SU-DHL-6 (cell line): Measurements from ENCODE around the gene DTHD1.

Experiments used
- H2AFZ ChIP-seq: fragments of 200-600 bp; sonication (generic); 2 replicates; pipeline ENCODE4 v1.6.1; 2014; ENCODE audit warnings: low read depth, mild to moderate bottlenecking, moderate library complexity, mixed read lengths, antibody characterized with exemption, low read length; ENCODE audit not compliant: severe bottlenecking
- H3F3A ChIP-seq: fragments of 200-600 bp; shearing (Covaris generic); 2 replicates; pipeline ENCODE4 v1.6.0; 2016; ENCODE audit warnings: antibody characterized with exemption, mild to moderate bottlenecking; ENCODE audit not compliant: insufficient read depth
- H3K27ac ChIP-seq: fragments of 200-600 bp; sonication (generic); 2 replicates; pipeline ENCODE4 v1.5.1; 2016; ENCODE audit warnings: low read depth, mild to moderate bottlenecking, low read length, moderate library complexity, mixed read lengths
- H3K27me3 ChIP-seq: fragments of 200-600 bp; sonication (generic), shearing (Covaris generic); 2 replicates; pipeline ENCODE4 v1.6.0; 2014; ENCODE audit warnings: mild to moderate bottlenecking, low read length
- H3K36me3 ChIP-seq: fragments of 200-600 bp; sonication (generic); 2 replicates; pipeline ENCODE4 v1.6.1; 2014; ENCODE audit warnings: mild to moderate bottlenecking, low read length, mixed read lengths
- H3K4me2 ChIP-seq: fragments of 300-600, 200-600 bp; shearing (Covaris generic), sonication (generic); 2 replicates; pipeline ENCODE4 v1.6.0; 2014; ENCODE audit warnings: low read length, low read depth, mild to moderate bottlenecking; ENCODE audit not compliant: poor library complexity, severe bottlenecking
- H3K4me3 ChIP-seq: fragments of 200-600 bp; sonication (generic); 2 replicates; pipeline ENCODE4 v1.5.1; 2014; ENCODE audit warnings: antibody characterized with exemption, low read length, mild to moderate bottlenecking, mixed read lengths; ENCODE audit not compliant: insufficient read depth, poor library complexity, severe bottlenecking
- H3K79me2 ChIP-seq: fragments of 200-600 bp; sonication (generic); 2 replicates; pipeline ENCODE4 v1.6.1; 2014; ENCODE audit warnings: mild to moderate bottlenecking, low read length, moderate library complexity; ENCODE audit not compliant: insufficient read depth
- H3K9ac ChIP-seq: fragments of 200-600 bp; sonication (generic); 2 replicates; pipeline ENCODE4 v1.7.0; 2014; ENCODE audit warnings: mild to moderate bottlenecking, low read length
- H3K9me2 ChIP-seq: fragments of 200-600 bp; sonication (generic); replicated peaks from 2 replicates; pipeline ENCODE4 v1.6.1; 2014; ENCODE audit warnings: low read length; ENCODE audit not compliant: insufficient read depth
- H3K9me3 ChIP-seq: fragments of 200-600 bp; sonication (generic); 2 replicates; pipeline ENCODE4 v1.6.1; 2014; ENCODE audit warnings: low read length, mixed read lengths; ENCODE audit not compliant: insufficient read depth
- H4K20me1 ChIP-seq: fragments of 200-600 bp; sonication (generic); 2 replicates; pipeline ENCODE4 v1.6.1; 2014; ENCODE audit warnings: low read depth, mild to moderate bottlenecking, antibody characterized with exemption, low read length, moderate library complexity, mixed read lengths
- EZH2phosphoT487 ChIP-seq: fragments of 200-600 bp; sonication (generic), shearing (Covaris generic); conservative IDR thresholded peaks from 2 replicates; pipeline ENCODE4 v1.6.1; 2018; ENCODE audit warnings: mild to moderate bottlenecking, antibody characterized with exemption, low read length, moderate library complexity, mixed read lengths
- TF ChIP-seq, protein P1 (sequence below): fragments of 200-600 bp; sonication (generic); IDR thresholded peaks from one replicate; pipeline ENCODE4 v1.5.1; 2017; ENCODE audit warnings: antibody characterized with exemption, mild to moderate bottlenecking, low read length, moderate library complexity; ENCODE audit not compliant: insufficient read depth, poor library complexity, severe bottlenecking

The DTHD1 gene

GRCh38 chr4:36249610-36250009 lies 31.8 kb upstream of the DTHD1 start:
- no peaks in the 10 kb centered on the region for H3K79me2 ChIP-seq
- H3K9ac ChIP-seq: no peak overlapping the region

DNA sequence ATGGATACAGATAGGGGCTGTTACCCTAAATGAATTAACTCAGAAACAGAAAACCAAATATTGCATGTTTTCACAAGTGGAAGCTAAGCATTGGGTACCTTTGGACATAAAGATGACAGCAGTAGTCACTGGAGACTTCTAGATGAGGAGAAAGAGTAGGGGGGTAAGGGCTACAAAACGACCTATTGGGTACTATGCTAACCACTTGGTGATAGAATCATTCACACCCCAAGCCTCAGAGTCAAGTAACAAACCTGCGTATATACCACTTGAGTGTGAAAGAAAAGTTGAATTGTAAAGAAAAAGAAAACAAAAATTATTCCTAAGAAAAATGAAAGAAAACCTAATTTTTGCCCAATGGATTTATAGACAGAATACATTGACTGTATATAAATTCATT lies 29.4 kb upstream of the DTHD1 start:
- no peak overlapping the region for H3K27ac ChIP-seq
- no peaks in the 10 kb centered on the region for H3K36me3 ChIP-seq
- H3K4me3 ChIP-seq: no peak overlapping the region
- H3K4me2 ChIP-seq: no peak overlapping the region
- TF ChIP-seq, protein P1, sequence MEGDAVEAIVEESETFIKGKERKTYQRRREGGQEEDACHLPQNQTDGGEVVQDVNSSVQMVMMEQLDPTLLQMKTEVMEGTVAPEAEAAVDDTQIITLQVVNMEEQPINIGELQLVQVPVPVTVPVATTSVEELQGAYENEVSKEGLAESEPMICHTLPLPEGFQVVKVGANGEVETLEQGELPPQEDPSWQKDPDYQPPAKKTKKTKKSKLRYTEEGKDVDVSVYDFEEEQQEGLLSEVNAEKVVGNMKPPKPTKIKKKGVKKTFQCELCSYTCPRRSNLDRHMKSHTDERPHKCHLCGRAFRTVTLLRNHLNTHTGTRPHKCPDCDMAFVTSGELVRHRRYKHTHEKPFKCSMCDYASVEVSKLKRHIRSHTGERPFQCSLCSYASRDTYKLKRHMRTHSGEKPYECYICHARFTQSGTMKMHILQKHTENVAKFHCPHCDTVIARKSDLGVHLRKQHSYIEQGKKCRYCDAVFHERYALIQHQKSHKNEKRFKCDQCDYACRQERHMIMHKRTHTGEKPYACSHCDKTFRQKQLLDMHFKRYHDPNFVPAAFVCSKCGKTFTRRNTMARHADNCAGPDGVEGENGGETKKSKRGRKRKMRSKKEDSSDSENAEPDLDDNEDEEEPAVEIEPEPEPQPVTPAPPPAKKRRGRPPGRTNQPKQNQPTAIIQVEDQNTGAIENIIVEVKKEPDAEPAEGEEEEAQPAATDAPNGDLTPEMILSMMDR: no peak
- TF ChIP-seq EZH2phosphoT487: no peak
- no peak overlapping the region for H3K9ac ChIP-seq
- no peaks in the 10 kb centered on the region for H4K20me1 ChIP-seq
- no peaks in the 10 kb centered on the region for H3K9me3 ChIP-seq
- no peaks in the 10 kb centered on the region for H3K79me2 ChIP-seq
- no peak overlapping the region for H2AFZ ChIP-seq
- no peaks in the 10 kb centered on the region for H3K9me2 ChIP-seq
- H3F3A ChIP-seq: peaks cover 4% of the 10 kb centered on the region; the same call in 1 of the 2 replicates
- H3K27me3 ChIP-seq: no peaks in the 10 kb centered on the region

More at GRCh38 chr4:36249610-36250009, 31.8 kb upstream of the DTHD1 start:
- no peak overlapping the region for H3K27ac ChIP-seq
- no peaks in the 10 kb centered on the region for H3K9me3 ChIP-seq
- no peak overlapping the region for H3K4me3 ChIP-seq
- no peaks in the 10 kb centered on the region for H3K27me3 ChIP-seq
- peaks cover 15% of the 10 kb centered on the region; the same call in 1 of the 2 replicates for H3F3A ChIP-seq
- no peaks in the 10 kb centered on the region for H3K9me2 ChIP-seq
- H3K36me3 ChIP-seq: no peaks in the 10 kb centered on the region
- H3K4me2 ChIP-seq: no peak overlapping the region
- no peaks in the 10 kb centered on the region for H4K20me1 ChIP-seq
- H2AFZ ChIP-seq: no peak overlapping the region
- TF ChIP-seq, protein P1: no peak
- TF ChIP-seq EZH2phosphoT487: no peak

DNA sequence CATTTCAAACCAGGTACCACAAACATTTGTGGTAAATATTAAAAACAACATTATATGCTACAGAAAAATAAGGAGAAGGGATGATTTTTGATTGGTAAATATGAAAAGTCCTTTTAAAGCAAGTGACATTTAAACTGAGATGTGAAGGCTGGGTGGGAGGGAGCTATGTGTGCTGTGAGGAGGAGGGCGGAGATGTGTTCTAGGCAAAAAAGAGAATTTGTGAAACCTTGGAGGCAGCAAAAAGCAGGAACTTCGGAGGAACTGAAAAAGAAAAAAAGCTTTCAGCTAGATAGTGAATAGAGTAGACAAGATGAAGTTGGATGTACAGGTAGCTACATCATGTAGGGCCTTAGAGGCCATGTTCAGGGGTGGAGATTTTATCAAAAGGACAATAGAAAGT lies 27.0 kb upstream of the DTHD1 start:
- Histone ChIP-seq H2AFZ (no peak overlapping the region), H3K4me2 (no peak overlapping the region)

More for the DNA sequence above, 27.0 kb upstream of the DTHD1 start:
- H3F3A ChIP-seq: peaks cover 4% of the 10 kb centered on the region; the same call in 1 of the 2 replicates
- H3K9me2 ChIP-seq: no peaks in the 10 kb centered on the region
- no peak for TF ChIP-seq EZH2phosphoT487
- TF ChIP-seq, protein P1: no peak
- no peaks in the 10 kb centered on the region for H3K79me2 ChIP-seq
- no peaks in the 10 kb centered on the region for H4K20me1 ChIP-seq
- H3K9me3 ChIP-seq: no peaks in the 10 kb centered on the region
- H3K9ac ChIP-seq: no peak overlapping the region
- H3K27ac ChIP-seq: no peak overlapping the region
- H3K36me3 ChIP-seq: no peaks in the 10 kb centered on the region
- H3K4me3 ChIP-seq: no peak overlapping the region
- no peaks in the 10 kb centered on the region for H3K27me3 ChIP-seq
